Measurements from ENCODE around the gene ALKBH3.

GRCh38 chr11:43927070-43927469 lies 46.4 kb downstream of the ALKBH3 start:
- TF ChIP-seq EZH2phosphoT487 (IDR thresholded peaks at IDR 0.05; ENCODE audit: borderline replicate concordance, low read depth) (no peak), CTCF (IDR thresholded peaks at IDR 0.05) (no peak), GATA2 (CRISPR knock-in tag; IDR thresholded peaks at IDR 0.05) (no peak), JUND (IDR thresholded peaks at IDR 0.05) (no peak), GABPA (IDR thresholded peaks at IDR 0.05; ENCODE audit: low read depth) (no peak), SMC3 (IDR thresholded peaks at IDR 0.05; ENCODE audit: low read depth, low read length) (no peak), POLR2AphosphoS5 (IDR thresholded peaks at IDR 0.05; ENCODE audit: low read depth, low read length) (no peak), TAF1 (IDR thresholded peaks at IDR 0.05; ENCODE audit: borderline replicate concordance, low read depth, low read length) (no peak), RAD21 (IDR thresholded peaks at IDR 0.05; ENCODE audit: low read length) (no peak), NFIC (IDR thresholded peaks at IDR 0.05; ENCODE audit: borderline replicate concordance) (no peak)

Measured in SK-N-SH (cell line).